ENCODE data around the gene IPO5.
A peak's percentile ranks its signal among the peaks of the same experiment; 100 is the strongest.
"Not testable (repeated sequence)": the region's sequence is repeated elsewhere in the genome, so short reads cannot be mapped to it uniquely, and the experiment has no call there.

Gene IPO5

GRCh38 chr13:97953376-97953970 lies at the start of gene IPO5:
Gene IPO5 (plus strand): TSS chr13:97953675. CDS start chr13:97976697, 23,022 bp downstream.
- DNase-seq, result no peak

- no peak for DNase-seq
Observed at GRCh38 chr13:97904059-97904458, 49.4 kb upstream of the IPO5 start.

GRCh38 chr13:97905517-97905916 lies 48.0 kb upstream of the IPO5 start:
- DNase-seq, result no peak

DNA sequence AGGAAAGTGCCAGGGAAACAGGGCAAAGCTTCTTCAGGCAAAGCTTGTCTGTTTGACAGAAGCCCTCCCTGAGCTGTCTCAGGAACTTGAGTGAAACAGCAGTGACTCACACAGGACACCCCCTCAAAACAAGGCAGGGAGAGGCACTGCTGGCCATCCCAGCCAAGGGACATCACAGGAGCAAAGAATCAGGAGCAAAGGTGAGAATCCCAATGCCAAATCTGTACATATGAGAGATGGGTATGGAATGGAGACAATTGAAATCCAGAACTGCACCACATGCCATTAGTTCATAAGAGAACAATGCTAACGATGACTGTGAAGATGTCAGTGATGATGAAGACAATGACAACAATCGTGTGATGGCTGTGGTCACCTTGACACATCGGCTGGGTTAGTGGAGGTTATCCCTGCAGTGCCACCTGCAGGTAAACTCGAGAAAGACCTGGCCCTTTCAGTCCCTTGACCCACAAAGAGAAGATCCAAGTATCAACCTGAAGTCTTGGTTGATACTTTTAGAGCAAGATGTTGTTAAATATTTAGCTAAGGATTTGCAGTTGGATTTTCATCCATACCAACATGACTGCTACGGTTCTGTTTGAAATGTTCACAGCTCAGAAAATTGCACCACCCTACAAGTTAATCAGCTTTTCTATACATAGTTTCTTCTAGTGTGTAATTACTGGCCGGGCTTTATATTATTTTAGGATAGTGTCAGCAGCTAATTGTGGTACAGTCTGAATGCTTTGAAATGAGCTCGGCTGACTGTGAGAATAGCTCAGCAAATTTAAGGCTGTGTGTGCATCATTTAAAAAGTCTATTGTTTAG lies 42.0 kb upstream of the IPO5 start:
- DNase-seq, result peak; percentile 24 to 79

DNA sequence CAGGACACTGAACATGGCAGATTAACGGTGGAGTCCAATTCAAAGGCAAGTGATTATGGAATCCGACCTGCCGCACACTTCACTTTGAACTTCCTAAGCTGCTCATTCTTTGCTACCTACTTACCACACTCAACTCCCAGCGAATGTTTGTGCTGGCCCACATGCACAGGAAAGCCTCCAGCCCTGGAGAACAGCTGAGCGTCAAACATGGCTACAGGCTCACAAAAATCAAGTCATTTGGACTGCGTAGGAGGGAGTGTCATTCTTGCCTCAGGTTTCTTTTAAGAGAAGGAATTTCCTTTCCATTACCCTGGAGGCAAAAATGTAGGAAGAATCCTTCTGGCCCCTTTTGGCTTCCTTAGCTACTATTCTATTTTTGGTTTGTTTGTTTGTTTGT lies 41.3 kb upstream of the IPO5 start:
- no peak for DNase-seq

GRCh38 chr13:97913206-97913605 lies 40.3 kb upstream of the IPO5 start:
- no peak for DNase-seq

- DNase-seq, result no peak
Observed at GRCh38 chr13:97914540-97914939, 38.9 kb upstream of the IPO5 start.

DNA sequence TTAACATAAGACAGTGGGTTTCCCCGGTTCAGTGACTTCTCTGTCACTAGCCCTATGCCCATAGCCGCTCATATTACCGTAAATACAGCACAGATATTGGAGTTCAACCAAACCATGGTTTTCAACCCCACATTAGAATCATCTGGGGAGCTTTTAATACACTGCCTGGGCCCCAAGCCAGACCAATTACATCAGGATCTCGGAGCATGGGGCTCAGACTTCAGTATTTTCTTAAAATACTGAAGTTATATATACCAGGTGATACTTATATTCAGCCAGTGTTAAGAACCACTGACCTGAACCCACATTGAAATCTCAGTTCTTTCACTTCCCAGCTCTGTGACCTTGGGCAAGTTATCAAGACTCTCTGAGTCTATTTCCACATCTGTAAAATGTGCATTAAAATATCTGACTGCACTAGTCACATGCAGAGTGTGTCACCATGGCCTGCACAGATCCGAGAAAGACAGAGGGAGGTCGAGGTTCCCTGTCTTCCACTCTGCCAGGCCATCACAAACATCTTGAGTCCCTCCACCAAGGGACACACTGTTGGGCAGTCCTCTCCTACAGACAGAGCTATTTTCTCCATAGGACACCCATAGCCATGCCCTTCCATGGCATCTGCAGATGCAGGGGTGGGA lies 32.2 kb upstream of the IPO5 start:
- no peak for DNase-seq

DNA sequence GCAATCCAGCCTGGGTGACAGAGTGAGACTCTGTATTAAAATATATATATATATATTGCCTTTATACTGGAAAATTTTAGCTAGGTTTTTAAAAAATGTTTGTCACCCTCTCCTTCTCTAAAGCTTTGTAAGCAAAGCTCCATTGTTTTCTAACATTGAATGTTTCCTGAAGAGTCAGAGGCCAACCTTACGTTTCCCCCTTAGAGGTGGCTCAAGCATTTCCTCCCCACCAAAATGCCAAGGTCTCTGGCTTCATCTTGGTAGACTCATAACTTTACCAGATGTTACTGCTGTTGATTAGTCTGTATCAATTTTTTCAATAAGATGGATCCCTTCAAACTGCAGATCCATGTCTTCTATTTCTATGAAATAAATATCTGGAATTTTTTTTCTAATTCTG lies 25.2 kb upstream of the IPO5 start:
- no peak for DNase-seq

GRCh38 chr13:97932036-97932435 lies 21.4 kb upstream of the IPO5 start:
- peak in 1 of 2 experiments; percentile 25 for DNase-seq

DNA sequence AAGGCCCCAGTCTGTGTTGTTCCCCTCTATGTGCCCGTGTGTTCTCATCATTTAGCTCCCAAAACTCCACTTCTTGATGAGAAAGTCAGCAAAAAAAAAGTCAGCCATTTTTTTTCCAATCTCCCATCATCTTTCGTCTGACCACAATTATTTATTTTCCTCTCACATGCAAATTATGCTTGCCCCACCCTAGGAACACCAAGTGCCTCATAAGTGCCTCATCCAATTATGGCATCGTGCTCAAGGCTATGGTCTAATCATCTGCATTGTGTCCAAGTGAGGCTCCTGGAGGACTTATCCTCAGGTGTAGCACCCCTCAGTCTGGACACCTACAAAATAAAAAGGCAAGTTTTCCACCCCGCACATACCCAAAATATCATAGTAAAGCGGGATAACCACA lies 20.8 kb upstream of the IPO5 start:
- peak; percentile 55 to 56 for DNase-seq

DNA sequence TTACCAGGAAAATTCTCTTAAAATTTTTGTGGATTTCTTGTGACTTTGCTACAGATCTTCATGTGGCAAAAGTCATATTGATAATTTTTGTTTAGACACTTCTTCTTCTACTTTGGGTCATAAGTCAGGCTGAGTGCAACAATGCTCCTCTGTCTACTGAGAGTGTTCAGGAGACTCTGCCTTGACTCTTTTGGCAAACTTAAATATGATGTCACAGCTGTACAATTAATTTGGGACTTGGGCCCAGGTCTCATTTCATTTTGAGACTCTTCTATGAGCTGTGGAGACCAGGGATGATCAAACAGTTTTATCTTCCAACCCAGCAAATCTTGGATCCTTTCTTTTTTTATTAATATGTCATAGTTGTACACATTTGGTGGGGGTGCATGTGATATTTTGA lies 19.7 kb upstream of the IPO5 start:
- DNase-seq, result no peak

- DNase-seq, result peak; percentile 85 to 89
Observed at GRCh38 chr13:97934590-97934989, 18.9 kb upstream of the IPO5 start.

- DNase-seq, result no peak
Observed at GRCh38 chr13:97935071-97935470, 18.4 kb upstream of the IPO5 start.

- no peak for DNase-seq
Observed at GRCh38 chr13:97936036-97936435, 17.4 kb upstream of the IPO5 start.

GRCh38 chr13:97938706-97939475 lies 14.6 kb upstream of the IPO5 start:
- DNase-seq, result no peak

DNA sequence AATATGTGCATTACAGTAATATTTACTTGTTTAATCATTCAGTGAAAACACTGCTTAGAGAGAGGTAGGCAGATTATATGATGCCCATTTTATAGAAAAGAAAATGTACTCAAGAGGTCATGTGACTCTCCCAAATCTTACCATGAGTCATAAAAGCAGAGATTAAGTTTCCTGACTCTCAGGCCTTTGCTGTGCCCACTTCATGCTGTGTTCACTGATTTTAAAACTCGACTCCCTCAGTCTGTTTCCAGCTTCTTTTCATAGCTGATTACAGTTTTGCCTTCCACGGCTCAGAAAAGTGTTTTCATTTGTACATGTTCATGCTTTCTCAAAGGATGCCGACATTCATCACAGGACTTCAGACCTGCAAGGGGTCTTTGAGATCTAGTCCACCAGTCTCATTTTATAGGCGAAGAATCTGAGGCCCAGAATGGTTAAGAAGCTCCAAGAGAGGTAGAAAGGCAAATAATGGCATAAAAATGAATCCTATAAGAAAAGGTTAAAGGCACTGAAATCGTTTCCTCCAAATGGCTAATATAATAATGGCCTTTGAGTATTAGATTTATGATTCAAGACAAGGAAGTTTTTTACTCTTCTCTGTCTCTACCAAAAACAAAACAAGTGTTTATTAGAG lies 9.0 kb upstream of the IPO5 start:
- DNase-seq, result no peak

- no peak for DNase-seq
Observed at GRCh38 chr13:97945342-97945741, 8.1 kb upstream of the IPO5 start.

DNA sequence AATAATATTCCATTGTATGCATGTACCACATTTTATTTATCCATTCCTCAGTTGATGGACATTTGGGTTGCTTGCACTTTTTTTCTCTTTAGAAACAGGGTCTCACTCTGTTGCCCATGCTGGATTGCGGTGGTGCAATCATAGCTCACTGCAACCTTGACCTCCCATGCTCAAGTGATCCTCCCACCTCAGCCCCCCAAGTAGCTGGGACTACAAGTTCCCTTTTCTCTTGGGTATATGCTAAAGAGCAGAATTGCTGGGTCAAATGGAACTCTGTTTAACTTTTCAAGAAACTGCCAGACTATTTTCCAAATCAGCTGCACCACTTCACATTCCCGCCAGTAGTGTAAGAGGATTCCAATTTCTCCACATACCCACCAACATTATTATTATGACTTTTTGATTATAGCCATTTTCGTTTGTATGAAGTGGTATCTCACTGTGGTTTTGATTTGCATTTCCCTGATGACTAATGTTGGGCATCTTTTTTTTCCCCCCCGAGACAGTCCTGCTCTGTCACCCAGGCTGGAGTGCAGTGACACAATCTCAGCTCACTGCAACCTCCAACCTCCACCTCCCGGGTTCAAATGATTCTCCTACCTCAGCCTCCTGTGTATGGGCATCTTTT lies 7.6 kb upstream of the IPO5 start:
- DNase-seq, result no peak

- no peak for DNase-seq
Observed at GRCh38 chr13:97946951-97947588, 6.4 kb upstream of the IPO5 start.

- no peak for DNase-seq
Observed at GRCh38 chr13:97948041-97948440, 5.4 kb upstream of the IPO5 start.

DNA sequence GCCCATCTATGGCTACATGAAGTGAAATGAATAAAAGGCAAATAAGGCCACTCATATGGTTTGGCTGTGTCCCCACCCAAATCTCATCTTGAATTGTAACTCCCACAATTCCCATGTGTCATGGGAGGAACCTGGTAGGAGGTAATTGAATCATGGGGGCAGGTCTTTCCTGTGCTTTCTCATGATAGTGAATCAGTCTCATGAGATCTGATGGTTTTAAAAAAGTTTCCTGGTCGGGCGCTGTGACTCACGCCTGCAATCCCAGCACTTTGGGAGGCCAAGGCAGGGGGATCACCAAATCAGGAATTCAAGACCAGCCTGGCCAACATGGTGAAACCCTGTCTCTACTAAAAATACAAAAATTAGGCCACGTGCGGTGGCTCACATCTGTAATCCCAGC lies 4.2 kb upstream of the IPO5 start:
- DNase-seq, result not testable (repeated sequence)
